Activated naive CD8-positive, alpha-beta T cell (primary cell): ENCODE results near the gene UBA1.

Source experiments
- H3K27ac Mint-ChIP-seq: one replicate; pipeline ENCODE4 v1.8.0; 2021; ENCODE audit warnings: mixed read lengths
- H3K27me3 Mint-ChIP-seq: one replicate; pipeline ENCODE4 v1.8.0; 2021; ENCODE audit warnings: mixed read lengths
- H3K36me3 Mint-ChIP-seq: one replicate; pipeline ENCODE4 v1.8.0; 2021; ENCODE audit warnings: mixed read lengths
- H3K4me1 Mint-ChIP-seq: one replicate; pipeline ENCODE4 v1.8.0; 2021; ENCODE audit warnings: low read depth, mixed read lengths
- H3K4me3 Mint-ChIP-seq: one replicate; pipeline ENCODE4 v1.8.0; 2021; ENCODE audit warnings: mild to moderate bottlenecking, mixed read lengths
- H3K9me3 Mint-ChIP-seq: one replicate; pipeline ENCODE4 v1.8.0; 2021; ENCODE audit warnings: low read depth, mixed read lengths

Gene UBA1

DNA sequence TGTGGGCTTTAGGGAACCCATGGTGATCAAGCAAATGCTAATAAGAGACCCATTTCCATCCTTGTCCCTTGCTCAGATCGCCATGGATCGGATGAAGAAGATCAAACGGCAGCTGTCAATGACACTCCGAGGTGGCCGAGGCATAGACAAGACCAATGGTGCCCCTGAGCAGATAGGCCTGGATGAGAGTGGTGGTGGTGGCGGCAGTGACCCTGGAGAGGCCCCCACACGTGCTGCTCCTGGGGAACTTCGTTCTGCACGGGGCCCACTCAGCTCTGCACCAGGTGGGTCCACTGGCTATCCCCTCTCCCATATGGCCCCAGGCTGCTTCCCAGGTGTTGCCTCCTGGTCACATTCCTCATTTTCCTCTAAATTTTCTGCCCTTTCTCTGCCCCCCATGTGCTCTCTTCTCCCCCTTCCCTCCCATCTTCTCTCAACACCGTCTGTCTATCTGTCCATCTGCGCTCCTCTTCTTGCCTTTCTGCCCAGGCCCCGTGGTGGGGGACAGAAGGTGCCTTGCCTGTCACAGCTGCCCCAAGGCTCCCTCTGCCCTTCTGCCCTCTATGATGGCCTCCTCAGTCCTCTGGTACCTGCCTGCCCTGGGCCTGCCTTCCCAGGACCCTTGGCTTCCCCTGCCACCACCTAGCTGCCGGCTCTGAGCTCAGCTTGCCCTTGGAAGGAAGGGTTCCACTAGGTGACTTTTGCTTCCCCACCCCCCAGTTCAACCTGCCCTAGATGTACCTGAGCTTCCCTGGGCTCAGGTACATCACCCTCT is 30.0 kb downstream of the UBA1 start:
- no peaks in the 10 kb centered on the region for H3K36me3 Mint-ChIP-seq
- H3K9me3 Mint-ChIP-seq: no peaks in the 10 kb centered on the region
- no peak overlapping the region for H3K4me3 Mint-ChIP-seq
- no peaks in the 10 kb centered on the region for H3K27me3 Mint-ChIP-seq
- H3K27ac Mint-ChIP-seq: no peak overlapping the region
- peaks cover 26% of the 10 kb centered on the region for H3K4me1 Mint-ChIP-seq

DNA sequence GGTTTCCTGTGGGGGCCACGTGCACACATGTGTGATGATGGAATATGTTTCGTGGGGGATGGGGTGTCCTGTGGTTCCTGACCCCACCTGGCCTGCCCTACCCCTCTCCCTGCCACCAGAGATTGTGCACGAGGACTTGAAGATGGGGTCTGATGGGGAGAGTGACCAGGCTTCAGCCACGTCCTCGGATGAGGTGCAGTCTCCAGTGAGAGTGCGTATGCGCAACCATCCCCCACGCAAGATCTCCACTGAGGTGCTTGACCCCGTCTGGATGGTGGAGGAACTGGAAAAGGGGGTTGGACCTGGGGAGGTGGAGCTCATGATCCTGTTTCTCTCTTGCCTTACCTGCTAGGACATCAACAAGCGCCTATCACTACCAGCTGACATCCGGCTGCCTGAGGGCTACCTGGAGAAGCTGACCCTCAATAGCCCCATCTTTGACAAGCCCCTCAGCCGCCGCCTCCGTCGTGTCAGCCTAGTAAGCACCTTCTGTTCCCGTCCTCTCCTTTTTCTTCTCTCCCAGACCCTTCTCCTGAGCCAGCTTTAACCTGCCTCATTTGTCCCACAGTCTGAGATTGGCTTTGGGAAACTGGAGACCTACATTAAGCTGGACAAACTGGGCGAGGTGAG is 30.8 kb downstream of the UBA1 start:
- H3K4me1 Mint-ChIP-seq: peaks cover 25% of the 10 kb centered on the region
- no peak overlapping the region for H3K27ac Mint-ChIP-seq
- H3K27me3 Mint-ChIP-seq: no peaks in the 10 kb centered on the region
- H3K36me3 Mint-ChIP-seq: no peaks in the 10 kb centered on the region
- H3K9me3 Mint-ChIP-seq: no peaks in the 10 kb centered on the region
- H3K4me3 Mint-ChIP-seq: no peak overlapping the region

DNA sequence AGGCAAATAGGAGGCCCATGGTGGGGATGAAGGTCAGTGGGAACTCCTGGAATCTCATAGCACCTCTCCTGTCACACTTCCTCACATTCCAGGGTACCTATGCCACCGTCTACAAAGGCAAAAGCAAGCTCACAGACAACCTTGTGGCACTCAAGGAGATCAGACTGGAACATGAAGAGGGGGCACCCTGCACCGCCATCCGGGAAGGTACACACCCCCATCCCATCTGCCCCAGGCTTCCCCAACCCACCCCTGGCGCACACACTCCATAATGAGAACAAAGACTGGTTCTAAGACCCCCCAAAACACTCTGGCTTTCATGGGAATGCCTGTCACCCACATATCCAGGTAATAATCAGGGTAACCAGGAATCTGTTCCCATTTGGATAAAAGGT is 31.3 kb downstream of the UBA1 start:
- no peaks in the 10 kb centered on the region for H3K27me3 Mint-ChIP-seq
- H3K27ac Mint-ChIP-seq: no peak overlapping the region
- peaks cover under 1% of the 10 kb centered on the region for H3K36me3 Mint-ChIP-seq
- H3K4me3 Mint-ChIP-seq: no peak overlapping the region
- H3K9me3 Mint-ChIP-seq: no peaks in the 10 kb centered on the region
- peaks cover 20% of the 10 kb centered on the region for H3K4me1 Mint-ChIP-seq

DNA sequence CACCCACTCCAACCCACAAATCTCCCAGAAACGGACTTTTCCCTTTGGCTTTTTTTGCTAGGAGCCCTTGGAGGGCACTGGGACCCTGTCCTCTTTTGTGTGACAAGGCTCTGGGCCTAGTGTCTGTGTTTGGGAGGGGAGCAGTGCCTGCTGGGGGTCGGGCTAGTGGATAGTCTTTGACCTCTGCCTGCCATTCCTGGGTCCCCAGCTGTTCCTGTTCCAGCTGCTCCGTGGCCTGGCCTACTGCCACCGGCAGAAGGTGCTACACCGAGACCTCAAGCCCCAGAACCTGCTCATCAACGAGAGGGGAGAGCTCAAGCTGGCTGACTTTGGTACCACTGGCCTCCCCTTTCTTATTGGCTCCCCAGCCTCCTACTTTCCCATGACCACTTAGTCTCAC is 32.4 kb downstream of the UBA1 start:
- no peaks in the 10 kb centered on the region for H3K27me3 Mint-ChIP-seq
- peaks cover 5% of the 10 kb centered on the region for H3K36me3 Mint-ChIP-seq
- H3K27ac Mint-ChIP-seq: no peak overlapping the region
- H3K4me1 Mint-ChIP-seq: peaks cover 8% of the 10 kb centered on the region
- H3K4me3 Mint-ChIP-seq: no peak overlapping the region
- H3K9me3 Mint-ChIP-seq: no peaks in the 10 kb centered on the region

DNA sequence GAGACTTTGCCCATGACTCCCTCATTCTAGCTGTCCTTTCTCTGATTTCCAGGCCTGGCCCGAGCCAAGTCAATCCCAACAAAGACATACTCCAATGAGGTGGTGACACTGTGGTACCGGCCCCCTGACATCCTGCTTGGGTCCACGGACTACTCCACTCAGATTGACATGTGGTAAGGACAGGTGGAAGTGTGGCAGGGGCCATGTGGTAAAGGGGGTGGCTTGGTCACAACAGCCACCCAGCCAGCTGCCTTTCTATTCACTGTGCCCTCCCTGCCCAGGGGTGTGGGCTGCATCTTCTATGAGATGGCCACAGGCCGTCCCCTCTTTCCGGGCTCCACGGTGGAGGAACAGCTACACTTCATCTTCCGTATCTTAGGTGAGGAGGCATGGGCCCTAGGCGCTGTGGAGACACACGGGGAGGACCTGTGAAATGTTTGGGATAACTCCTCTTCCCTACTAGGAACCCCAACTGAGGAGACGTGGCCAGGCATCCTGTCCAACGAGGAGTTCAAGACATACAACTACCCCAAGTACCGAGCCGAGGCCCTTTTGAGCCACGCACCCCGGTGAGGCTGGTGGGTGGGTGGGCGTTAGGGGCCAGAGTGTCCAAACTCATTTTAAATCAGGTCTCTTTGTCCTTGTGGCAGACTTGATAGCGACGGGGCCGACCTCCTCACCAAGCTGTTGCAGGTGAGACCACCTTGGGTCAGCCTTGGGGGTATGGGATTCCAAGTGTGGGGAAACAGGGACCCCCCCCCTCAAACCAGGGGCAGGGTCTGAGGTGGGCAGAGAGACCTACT is 33.1 kb downstream of the UBA1 start:
- Mint-ChIP-seq H3K27ac (no peak overlapping the region), H3K4me1 (peaks cover 3% of the 10 kb centered on the region), H3K9me3 (no peaks in the 10 kb centered on the region), H3K27me3 (no peaks in the 10 kb centered on the region), H3K36me3 (peaks cover 5% of the 10 kb centered on the region), H3K4me3 (no peak overlapping the region)

DNA sequence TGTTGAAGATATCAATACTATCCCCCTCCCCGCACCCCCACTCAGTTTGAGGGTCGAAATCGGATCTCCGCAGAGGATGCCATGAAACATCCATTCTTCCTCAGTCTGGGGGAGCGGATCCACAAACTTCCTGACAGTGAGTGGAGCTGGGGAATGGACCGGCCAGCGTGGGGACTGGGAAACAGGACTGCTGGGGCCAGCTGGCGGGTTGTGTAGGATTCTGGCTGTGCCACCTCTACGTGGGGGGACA is 33.6 kb downstream of the UBA1 start:
- H3K27ac Mint-ChIP-seq: no peak overlapping the region
- no peak overlapping the region for H3K4me3 Mint-ChIP-seq
- peaks cover 5% of the 10 kb centered on the region for H3K36me3 Mint-ChIP-seq
- H3K9me3 Mint-ChIP-seq: no peaks in the 10 kb centered on the region
- H3K4me1 Mint-ChIP-seq: peaks cover 3% of the 10 kb centered on the region
- H3K27me3 Mint-ChIP-seq: no peaks in the 10 kb centered on the region

DNA sequence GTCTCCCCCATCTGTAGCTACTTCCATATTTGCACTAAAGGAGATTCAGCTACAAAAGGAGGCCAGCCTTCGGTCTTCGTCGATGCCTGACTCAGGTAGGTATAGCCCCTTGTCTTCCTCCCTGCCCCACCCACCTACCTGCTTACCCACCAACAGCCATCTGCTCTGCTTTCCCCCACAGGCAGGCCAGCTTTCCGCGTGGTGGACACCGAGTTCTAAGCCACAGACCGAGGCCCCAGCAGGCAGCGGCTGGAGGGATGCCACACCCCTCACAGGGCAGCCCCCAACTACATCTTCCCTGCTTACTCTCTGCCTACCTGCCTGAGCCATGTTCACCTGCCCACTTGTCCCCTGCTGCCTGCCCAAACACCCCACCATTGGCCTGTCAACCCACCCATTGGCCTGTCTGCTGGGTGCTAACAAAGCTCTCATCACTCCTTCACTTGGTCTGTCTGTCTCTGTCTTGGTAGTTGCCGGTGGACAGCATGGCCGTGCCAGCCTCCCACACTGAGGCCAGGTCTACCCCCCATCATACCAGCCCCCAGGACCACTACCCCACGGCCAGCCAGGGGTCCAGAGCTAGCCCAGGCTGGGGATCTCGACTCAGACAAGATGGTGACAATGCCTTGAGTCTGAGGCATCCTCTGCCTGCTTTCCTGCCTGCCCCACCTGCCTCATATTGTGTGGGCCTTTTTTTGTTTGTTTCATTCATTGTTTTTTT is 35.1 kb downstream of the UBA1 start:
- Mint-ChIP-seq H3K27ac (no peak overlapping the region), H3K36me3 (peaks cover 5% of the 10 kb centered on the region), H3K9me3 (no peaks in the 10 kb centered on the region), H3K27me3 (no peaks in the 10 kb centered on the region), H3K4me3 (no peak overlapping the region), H3K4me1 (peaks cover 5% of the 10 kb centered on the region)

DNA sequence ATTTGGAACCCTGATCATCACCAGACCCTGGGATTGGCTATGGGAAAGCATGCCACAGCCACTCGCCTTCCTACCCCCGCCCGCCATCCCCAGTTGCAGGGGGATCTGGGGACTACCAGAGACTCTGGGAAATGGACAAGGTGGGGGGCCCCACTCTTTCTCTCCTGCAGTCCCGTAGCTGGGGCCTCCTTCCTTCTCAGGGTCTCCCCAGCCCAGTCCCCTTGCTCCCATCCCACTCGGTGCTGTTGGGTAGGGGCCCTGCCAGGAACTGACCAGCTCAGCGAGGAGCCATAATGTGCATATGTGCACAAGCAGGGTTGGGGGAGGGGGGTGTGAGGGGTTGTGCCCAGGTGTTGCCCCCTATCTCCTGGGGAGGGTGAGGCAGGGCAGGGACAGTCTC is 35.8 kb downstream of the UBA1 start:
- Mint-ChIP-seq H3K4me3 (no peak overlapping the region), H3K4me1 (peaks cover 7% of the 10 kb centered on the region)

DNA sequence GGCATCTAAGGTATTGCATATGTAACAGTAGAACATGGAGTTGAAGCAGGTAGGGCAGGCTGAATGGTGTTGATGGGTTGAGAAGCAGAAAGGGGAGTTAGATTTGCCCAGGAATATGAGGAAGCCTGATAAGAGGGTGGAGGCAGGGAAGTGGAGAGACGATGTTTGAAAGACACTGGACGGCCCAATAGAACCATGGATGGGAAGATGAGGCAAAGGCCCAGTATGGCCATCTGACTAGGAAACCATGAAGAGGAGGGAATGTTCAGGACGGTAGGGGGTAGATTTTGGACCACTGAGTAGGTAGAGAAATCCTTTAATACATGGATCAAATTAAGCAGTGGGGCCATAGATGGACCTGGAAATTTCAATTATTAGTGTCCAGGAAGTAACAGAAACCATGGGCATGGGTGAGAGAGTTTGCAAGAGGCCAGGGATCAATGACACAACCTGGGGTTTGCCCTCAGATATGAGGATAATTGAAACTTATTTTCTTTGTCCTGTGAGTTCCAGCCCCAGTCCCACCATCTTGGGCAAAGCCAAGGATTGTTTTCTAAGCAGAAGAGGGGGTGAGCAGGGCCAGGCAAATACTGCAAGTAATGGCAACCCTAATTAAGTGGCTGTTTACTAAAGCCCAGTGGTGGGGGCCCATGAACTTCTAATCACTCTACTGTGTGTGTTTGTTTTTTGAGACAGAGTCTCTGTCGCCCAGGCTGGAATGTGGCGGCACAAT is 36.7 kb downstream of the UBA1 start:
- no peak overlapping the region for H3K4me3 Mint-ChIP-seq
- no peak overlapping the region for H3K27ac Mint-ChIP-seq
- H3K27me3 Mint-ChIP-seq: no peaks in the 10 kb centered on the region
- no peaks in the 10 kb centered on the region for H3K9me3 Mint-ChIP-seq
- H3K36me3 Mint-ChIP-seq: peaks cover 5% of the 10 kb centered on the region
- peaks cover 11% of the 10 kb centered on the region for H3K4me1 Mint-ChIP-seq

More for the DNA sequence above, 35.8 kb downstream of the UBA1 start:
- no peak overlapping the region for H3K27ac Mint-ChIP-seq
- H3K27me3 Mint-ChIP-seq: no peaks in the 10 kb centered on the region
- H3K36me3 Mint-ChIP-seq: peaks cover 5% of the 10 kb centered on the region
- no peaks in the 10 kb centered on the region for H3K9me3 Mint-ChIP-seq

DNA sequence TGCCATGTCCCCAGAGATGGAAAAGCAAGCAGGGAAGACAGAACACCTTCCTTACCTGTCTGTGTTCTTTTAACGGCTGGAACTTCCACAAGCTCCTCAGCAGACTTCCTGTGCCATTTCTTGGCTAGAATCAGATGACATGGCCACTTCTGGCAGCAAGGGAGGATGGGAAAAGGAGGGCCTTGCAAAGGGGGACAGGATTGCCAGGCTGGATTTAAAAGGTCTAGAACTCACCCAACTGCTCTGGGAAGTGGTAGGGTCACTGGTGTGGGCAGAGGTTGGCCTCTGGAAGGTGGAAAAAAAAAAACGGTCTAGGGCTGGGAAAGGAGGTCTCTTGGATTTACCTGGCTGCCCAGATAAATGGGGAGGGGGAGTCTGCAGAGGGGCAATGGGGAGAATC is 37.5 kb downstream of the UBA1 start:
- Mint-ChIP-seq H3K27me3 (no peaks in the 10 kb centered on the region), H3K36me3 (peaks cover 7% of the 10 kb centered on the region), H3K4me3 (no peak overlapping the region), H3K4me1 (peaks cover 20% of the 10 kb centered on the region), H3K27ac (no peak overlapping the region), H3K9me3 (no peaks in the 10 kb centered on the region)

DNA sequence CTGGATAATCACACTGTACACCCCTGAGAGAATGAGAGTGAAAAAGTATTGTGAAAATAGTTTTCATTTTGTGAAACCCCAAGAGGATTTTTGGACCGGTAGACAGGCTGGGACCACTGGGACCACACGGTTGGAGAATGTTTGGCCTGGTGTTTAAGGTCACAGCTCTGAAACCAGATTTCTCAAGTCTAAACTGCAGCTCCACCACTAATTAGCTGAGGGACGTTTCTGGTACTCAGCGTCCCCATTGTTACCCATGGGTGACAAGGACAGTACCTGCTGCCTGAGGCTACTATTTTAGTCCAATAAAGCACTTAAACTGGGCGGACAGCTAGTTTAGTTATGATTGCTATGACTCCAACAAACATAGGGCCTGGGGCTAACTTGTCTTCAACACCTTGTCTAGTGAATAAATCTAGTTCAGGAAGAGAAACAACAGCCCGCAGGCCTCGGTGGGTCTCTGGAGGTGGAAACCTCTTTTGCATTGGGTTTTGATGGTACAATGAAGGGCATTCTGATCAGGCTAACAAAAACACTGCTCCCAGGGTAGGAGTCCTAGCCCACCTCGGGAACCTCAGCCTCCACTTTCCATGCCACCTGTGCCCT is 38.7 kb downstream of the UBA1 start:
- Mint-ChIP-seq H3K36me3 (peaks cover 7% of the 10 kb centered on the region), H3K9me3 (no peaks in the 10 kb centered on the region)

DNA sequence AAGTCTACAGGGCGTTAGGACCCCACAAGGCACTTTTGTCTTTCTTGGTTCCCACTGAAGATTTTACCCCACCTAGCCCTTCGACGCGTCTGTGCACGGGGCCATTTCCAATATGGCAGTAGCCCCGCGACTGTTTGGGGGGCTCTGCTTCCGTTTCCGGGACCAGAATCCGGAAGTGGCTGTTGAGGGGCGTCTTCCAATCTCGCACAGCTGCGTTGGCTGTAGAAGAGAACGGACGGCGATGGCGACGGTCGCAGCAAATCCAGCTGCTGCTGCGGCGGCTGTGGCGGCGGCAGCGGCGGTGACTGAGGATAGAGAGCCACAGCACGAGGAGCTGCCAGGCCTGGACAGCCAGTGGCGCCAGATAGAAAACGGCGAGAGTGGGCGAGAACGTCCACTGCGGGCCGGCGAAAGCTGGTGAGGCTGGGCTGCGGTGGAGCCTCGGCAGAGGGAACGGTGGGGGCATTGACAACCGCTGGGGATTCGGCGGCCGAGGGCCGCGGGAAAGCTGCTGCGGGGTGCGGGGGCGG is 39.2 kb downstream of the UBA1 start, which contains the start of gene USP11:
USP11 (plus strand) TSS at position 207 of the 530 bp plus-strand sequence; CDS start at position 242, 35 bp downstream.
- H3K9me3 Mint-ChIP-seq: no peaks in the 10 kb centered on the region
- H3K27me3 Mint-ChIP-seq: no peaks in the 10 kb centered on the region
- H3K4me3 Mint-ChIP-seq: peak within 1 kb of the TSS; percentile 90
- H3K27ac Mint-ChIP-seq: peak within 1 kb of the TSS; percentile 93
- H3K36me3 Mint-ChIP-seq: peaks cover 7% of the 10 kb centered on the region
- peaks cover 34% of the 10 kb centered on the region for H3K4me1 Mint-ChIP-seq

More for the DNA sequence above, 38.7 kb downstream of the UBA1 start:
- H3K4me1 Mint-ChIP-seq: peaks cover 31% of the 10 kb centered on the region
- peak overlapping the region; percentile 90 for H3K4me3 Mint-ChIP-seq
- peak overlapping the region; percentile 93 for H3K27ac Mint-ChIP-seq
- H3K27me3 Mint-ChIP-seq: no peaks in the 10 kb centered on the region

DNA sequence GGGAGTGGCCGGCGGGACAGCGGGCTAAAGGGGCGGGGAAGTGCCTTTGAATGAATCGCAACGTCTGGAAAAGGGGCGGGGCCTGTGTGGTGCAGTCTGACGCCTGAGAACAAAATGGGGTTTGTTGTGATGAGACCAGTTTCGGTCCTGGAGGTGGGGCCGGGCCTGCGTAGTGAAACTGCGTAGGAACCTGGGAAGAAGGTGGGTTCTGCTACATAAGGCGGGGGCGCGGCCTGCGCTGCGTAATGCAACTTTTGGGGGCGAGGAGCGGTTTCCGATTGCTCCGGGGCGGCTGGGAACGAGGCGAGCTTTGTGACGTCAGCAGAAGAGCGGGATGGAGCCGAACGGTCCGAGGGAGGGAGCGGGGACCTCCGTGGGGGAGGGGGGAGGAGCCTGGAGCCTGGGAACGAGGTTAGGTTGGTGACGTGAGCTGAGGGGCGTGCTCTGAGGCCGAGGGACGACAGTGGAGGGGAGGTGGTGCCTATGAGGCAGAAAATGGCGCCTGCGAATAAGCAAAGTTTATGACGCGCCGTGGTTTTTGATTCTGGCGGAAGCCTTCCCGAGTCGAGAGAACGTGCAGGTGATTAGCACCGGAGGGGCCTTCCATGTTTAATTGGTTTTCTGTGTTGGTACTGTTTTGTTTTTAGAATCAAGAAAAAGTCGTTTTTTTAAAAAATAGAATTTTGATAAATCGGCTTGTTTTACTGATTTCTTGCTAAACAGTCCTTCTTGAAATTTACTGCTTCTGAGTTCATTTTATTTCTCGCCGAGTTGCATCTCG is 39.9 kb downstream of the UBA1 start:
- H3K4me3 Mint-ChIP-seq: peak overlapping the region; percentile 90
- peak overlapping the region; percentile 93 for H3K27ac Mint-ChIP-seq
- no peaks in the 10 kb centered on the region for H3K27me3 Mint-ChIP-seq
- no peaks in the 10 kb centered on the region for H3K9me3 Mint-ChIP-seq
- peaks cover 34% of the 10 kb centered on the region for H3K4me1 Mint-ChIP-seq
- peaks cover 7% of the 10 kb centered on the region for H3K36me3 Mint-ChIP-seq
